B cell (primary cell): ENCODE data around the gene KCNH5.

Experiments used
- EZH2 ChIP-seq: IDR thresholded peaks from 2 replicates; pipeline ENCODE4 v1.6.1; 2012; ENCODE audit warnings: borderline replicate concordance, low read depth, mild to moderate bottlenecking, moderate library complexity, low read length; ENCODE audit not compliant: insufficient read depth, poor library complexity, severe bottlenecking
- TF ChIP-seq, protein P1 (sequence below): fragments of 200-600 bp; IDR thresholded peaks from one replicate; pipeline ENCODE4 v1.8.0; 2022; ENCODE audit warnings: antibody characterized with exemption, mild to moderate bottlenecking

DNA sequence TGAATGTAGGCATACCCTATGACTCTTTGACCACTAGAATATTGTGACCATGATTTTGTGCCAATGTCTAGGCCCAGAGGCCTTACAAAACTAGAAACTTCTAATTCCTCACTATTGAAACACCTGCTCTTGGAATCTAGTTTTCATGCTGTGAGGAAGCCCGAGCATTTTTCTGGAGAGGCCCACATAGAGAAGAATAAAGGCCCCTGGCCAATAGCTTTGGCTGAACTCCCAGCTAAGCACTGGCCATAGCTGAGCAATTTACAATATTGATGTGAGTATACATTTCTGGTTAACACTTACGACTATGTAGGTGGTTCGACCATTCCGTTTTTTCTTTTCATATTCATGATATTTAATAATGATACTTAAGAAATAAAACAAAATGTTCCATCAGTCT, 190.3 kb downstream of the KCNH5 start:
- TF ChIP-seq, protein P1, sequence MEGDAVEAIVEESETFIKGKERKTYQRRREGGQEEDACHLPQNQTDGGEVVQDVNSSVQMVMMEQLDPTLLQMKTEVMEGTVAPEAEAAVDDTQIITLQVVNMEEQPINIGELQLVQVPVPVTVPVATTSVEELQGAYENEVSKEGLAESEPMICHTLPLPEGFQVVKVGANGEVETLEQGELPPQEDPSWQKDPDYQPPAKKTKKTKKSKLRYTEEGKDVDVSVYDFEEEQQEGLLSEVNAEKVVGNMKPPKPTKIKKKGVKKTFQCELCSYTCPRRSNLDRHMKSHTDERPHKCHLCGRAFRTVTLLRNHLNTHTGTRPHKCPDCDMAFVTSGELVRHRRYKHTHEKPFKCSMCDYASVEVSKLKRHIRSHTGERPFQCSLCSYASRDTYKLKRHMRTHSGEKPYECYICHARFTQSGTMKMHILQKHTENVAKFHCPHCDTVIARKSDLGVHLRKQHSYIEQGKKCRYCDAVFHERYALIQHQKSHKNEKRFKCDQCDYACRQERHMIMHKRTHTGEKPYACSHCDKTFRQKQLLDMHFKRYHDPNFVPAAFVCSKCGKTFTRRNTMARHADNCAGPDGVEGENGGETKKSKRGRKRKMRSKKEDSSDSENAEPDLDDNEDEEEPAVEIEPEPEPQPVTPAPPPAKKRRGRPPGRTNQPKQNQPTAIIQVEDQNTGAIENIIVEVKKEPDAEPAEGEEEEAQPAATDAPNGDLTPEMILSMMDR, result no peak
- no peak for TF ChIP-seq EZH2
